GM21447 (cell line): ENCODE results near the gene TAPBPL.
"Not testable (repeated sequence)": the region's sequence is repeated elsewhere in the genome, so short reads cannot be mapped to it uniquely, and the experiment has no call there.

Experiments used
- ATAC-seq: cut with Tn5 transposase; IDR thresholded peaks from one replicate; pipeline ENCODE4 v1.9.1; 2021; ENCODE audit not compliant: unreplicated experiment

Gene TAPBPL

DNA sequence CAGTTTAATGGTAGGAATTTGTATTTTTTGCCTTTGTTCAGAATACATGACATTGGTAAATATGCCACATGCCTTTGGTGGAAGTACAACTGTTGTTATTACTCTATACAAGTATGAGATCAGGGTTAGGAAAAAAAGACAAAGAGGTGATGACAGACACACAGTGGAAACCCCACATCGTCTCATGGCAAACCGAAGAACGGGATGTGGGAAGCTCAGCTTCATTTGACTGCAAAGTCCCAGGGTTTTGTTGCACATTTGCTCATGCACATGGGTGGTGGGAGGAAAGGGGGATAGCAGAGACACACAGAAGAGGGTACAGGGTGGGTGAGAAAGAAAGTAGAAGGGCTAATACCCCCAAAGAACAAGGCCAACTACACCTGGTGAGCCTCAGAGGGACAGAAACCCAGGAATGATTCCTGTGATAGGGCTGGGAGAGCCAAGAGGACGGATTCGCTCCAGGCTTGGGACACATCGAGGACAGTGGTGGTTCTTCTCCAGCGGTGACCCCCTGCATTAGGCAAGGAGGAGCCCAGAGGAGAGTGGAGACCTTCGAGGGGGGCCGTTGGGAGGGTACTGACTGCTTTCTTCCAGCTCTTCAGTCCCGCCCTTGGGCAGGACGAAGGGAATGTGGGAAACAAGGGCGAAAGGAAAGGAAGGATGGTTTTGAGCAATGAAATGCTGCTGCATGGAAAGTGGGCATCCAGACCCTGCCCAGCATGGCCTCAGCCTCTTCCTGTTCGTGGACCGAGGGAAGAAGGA lies 10.6 kb downstream of the TAPBPL start:
- no peak for ATAC-seq

DNA sequence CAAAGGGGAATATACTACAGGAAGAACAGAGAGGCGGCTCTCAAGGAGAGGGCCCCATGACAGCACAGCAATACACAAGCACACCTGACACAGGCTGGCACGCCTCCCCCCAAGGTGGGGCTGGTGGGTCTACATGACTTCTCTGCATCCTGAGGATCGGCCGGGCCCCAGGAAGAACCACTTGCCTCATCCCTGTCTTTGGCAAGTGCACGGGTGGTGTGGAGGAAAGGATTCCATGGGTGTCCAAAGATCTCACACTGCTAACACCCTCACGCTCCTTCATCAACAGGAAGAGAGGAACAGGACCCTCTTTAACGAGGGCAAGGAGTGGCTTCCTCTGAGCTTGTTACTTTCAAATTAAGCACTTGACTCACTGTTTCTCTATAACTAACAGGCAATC lies 11.4 kb downstream of the TAPBPL start:
- no peak for ATAC-seq

- no peak for ATAC-seq
Measured at GRCh38 chr12:6463858-6464257, 12.0 kb downstream of the TAPBPL start.

DNA sequence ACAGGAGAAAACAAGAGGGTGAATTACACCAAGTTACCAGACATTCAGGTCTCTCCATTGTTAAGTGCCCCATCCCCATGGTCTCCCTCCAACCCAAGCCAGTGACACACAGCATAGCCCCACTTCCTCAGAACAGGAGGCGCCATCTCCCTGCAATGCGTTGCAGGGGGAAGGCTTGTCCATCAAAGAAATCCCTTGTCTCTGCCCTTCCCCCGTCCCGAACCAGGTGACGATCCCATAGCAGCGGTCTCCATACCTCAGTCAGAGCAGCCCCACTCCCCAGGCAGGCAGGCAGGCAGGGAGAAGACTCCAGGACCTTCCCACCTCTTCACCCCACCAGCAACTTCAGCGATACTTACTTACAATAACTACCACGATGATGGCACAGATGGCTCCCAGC lies 12.7 kb downstream of the TAPBPL start:
- no peak for ATAC-seq

DNA sequence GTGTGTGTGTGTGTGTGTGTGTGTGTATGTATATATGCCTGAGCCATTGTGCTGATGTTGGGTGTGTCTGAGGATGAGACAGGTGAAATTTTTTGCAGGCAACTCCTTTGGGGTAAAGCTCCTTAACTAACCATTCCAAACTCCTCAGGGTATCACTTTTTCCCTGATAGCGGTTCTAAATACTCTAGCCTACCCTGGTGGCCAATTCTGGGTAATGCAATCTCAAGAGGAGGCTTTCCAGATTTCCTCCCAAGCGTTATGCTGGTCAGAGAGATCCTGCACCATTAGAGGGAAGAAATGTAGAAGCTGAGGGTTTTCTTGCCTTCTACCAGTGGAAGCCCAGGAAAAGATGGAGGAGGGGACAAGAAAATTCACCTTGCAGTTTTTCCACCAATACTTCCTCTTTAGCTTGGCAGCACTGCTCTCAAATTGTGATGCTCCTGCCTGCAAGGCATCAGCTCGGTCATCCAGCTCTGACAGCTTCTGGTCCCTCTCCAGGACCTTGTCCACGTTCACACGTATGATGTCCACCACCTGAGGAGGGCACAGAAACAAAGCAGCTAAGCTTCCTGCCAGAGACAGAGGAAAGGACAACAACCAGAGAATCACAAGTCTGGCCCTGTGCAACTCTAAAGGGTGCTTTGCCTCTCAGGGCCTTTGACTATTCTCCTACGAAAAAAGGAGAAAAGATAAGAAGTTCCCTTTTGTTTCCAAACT lies 13.8 kb downstream of the TAPBPL start:
- ATAC-seq, result no peak

GRCh38 chr12:6466184-6466573 lies 14.3 kb downstream of the TAPBPL start:
- ATAC-seq, result no peak

- not testable (repeated sequence) for ATAC-seq
Measured at GRCh38 chr12:6466751-6467150, 14.9 kb downstream of the TAPBPL start.

- ATAC-seq, result not testable (repeated sequence)
Measured at GRCh38 chr12:6467571-6468282, 15.9 kb downstream of the TAPBPL start.

DNA sequence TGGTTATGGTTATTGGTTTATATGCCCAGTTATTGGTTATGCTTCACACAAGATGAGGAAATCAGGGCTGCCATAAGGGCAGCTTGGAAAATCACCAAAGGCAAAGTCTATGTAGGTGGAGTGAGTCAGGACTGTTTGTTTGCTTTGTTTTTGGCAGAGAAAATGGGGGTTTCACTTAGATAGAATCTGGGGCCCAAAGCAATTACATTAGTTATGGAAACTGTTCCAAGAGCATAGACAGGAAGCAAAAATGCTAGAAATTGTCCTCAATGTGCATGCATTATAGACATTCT lies 16.4 kb downstream of the TAPBPL start:
- ATAC-seq, result no peak

DNA sequence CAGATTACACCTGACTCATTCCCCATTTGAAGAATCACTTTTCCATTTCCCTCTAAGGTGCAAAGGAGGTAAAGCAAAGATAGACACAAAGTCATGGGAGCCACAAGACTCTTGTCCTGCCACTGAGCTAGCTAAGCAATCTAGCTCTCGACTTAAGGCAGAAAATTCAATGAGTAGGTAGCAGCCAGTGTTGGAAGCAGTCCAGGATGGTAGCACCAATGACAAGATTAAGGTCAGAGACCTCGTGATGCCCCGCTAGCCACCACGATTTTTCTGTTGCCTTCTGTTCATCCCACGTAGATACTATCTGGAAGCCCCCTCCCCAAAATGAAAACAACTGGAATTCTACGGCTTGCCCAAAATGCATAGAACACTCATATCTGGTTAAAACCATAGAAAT lies 17.2 kb downstream of the TAPBPL start:
- no peak for ATAC-seq

- peak; percentile 9 for ATAC-seq
Measured at GRCh38 chr12:6469609-6470374, 17.9 kb downstream of the TAPBPL start.

DNA sequence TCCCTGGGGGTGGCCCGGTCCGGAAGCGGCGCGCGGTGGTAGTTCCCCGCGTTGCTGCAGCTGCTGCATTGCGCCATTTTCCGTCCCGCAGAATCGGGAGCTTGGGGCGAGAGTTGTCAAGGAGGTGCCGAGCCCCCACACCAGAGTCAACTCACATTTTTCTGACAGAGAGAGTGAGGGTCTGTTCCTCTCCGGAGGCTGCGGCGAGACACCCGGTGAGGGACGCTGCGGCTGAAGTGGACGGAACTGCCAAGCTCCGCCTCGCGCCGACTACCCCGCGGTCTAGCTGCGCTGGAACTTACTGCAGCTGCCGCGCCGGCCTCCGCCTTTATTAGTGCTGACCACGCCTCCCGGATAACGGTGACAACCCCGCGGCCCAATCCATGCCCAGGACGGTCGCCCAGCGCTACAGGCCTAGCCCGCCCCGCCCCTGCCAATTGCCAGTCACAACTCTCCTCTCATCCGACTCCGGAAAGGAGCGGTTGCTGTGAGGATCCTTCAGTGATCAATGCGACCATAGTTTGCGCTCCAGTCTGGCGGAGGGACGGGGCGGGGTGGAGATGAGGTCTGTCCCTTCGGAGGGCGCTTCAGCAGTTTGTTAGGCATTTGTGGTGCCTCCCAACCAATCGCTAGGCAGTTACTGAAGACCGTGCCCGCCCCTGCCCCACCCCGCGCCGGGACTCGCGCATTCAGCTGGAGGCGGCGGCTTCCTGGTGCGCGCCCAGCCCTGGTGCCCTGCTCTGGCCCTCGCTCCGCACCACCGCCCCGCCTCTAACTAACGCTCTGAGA lies 18.7 kb downstream of the TAPBPL start, which contains the start of gene VAMP1:
Gene VAMP1 (minus strand): TSS at position 303 of the 789 bp plus-strand sequence. CDS start 146 bp downstream, at position 157.
- ATAC-seq, result peak; percentile 87

DNA sequence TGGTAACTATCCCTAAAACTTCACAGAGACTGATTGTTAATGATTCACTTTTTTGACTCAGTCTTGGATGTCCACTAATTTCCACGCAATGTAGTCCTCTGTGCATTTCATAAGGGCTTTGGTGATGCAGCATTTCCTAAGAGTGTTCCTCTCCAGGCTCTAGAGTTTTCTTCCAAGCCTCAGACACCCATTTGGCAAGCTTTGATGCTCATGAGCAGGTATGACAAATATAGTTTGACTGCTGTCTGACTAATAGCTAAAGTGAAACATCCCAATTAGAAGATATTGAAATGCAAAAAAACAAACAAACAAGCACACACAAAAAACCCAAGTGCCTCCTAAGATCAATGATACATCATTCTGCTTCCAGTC lies 20.1 kb downstream of the TAPBPL start:
- ATAC-seq, result no peak

DNA sequence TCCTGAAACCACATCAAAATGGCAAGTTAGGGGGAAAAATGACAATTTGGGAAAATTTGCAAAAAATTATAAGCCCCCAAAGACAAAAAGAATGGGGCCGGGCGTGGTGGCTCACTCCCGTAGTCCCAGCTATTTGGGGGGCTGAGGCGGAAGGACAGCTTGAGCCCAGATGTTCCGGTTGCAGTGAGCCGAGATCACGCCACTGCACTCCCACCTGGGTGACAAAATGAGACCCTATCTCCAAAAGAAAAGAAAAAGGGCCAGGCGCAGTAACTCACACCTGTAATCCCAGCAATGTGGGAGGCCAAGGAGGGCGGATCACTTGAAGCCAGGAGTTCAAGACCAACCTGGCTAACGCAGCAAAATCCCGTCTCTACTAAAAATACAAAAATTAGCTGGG lies 20.6 kb downstream of the TAPBPL start:
- no peak for ATAC-seq

DNA sequence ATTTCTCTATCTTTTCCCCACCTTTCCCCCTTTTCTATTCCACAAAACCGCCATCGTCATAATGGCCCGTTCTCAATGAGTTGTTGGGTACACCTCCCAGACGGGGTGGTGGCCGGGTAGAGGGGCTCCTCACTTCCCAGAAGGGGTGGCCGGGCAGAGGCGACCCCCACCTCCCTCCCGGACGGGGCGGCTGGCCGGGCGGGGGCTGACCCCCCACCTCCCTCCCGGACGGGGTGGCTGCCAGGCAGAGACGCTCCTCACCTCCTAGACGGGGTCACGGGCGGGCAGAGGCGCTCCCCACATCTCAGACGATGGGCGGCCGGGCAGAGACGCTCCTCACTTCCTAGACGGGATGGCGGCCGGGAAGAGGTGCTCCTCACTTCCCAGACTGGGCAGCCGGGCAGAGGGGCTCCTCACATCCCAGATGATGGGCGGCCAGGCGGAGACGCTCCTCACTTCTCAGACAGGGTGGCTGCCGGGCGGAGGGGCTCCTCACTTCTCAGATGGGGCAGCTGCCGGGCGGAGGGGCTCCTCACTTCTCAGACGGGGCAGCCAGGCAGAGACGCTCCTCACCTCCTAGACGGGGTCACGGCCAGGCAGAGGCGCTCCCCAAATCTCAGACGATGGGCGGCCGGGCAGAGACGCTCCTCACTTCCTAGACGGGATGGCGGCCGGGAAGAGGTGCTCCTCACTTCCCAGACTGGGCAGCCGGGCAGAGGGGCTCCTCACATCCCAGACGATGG lies 23.6 kb downstream of the TAPBPL start:
- not testable (repeated sequence) for ATAC-seq

GRCh38 chr12:6476489-6476888 lies 24.6 kb downstream of the TAPBPL start:
- no peak for ATAC-seq

DNA sequence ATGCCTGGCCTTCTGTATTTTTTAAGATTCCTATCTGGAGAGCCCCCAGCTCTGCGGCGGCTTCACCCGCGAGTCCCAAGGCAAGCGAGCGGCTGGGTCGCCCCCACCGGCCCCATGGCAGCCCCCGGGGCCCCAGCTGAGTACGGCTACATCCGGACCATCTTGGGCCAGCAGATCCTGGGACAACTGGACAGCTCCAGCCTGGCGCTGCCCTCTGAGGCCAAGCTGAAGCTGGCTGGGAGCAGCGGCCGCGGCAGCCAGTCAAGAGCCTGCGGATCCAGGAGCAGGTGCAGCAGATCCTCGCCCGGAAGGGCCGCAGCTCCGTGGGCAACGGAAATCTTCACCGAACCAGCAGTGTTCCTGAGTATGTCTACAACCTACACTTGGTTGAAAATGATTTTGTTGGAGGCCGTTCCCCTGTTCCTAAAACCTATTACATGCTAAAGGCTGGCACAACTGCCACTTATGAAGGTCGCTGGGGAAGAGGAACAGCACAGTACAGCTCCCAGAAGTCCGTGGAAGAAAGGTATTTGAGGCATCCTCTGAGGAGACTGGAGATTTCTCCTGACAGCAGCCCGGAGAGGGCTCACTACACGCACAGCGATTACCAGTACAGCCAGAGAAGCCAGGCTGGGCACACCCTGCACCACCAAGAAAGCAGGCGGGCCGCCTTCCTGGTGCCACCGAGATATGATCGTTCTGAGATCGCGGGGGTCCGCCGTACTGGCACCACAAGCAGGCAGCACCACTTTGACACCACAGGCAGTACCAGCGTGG lies 25.9 kb downstream of the TAPBPL start:
- not testable (repeated sequence) for ATAC-seq

GRCh38 chr12:6478416-6478815 lies 26.6 kb downstream of the TAPBPL start:
- no peak for ATAC-seq

GRCh38 chr12:6488240-6488639 lies 36.4 kb downstream of the TAPBPL start:
- ATAC-seq, result no peak
